Thymus (tissue), 11 donors: Measurements from ENCODE around the gene PLD3. TPM values are rescaled to one million over a fixed set of nuclear protein-coding genes. Genes with fewer than 3 reads are reported as not detected.
"Not testable (repeated sequence)": the region's sequence is repeated elsewhere in the genome, so short reads cannot be mapped to it uniquely, and the experiment has no call there.

Experiments used
- DNase-seq, 9 donors: peaks; one replicate each; pipeline ENCODE4 v3.0.0-alpha.2; 2013; ENCODE audit warnings: low spot score in 9 of 9, low read depth in 6 of 9, missing footprints in 1 of 9
- H3K27ac ChIP-seq, 2 donors: one replicate each; pipeline ENCODE4 v1.5.1; 2013; ENCODE audit warnings: control low read depth in 1 of 2, low read depth in 1 of 2, low read length in 1 of 2, mild to moderate bottlenecking in 1 of 2, moderate library complexity in 1 of 2
- H3K27me3 ChIP-seq, 2 donors: one replicate each; pipeline ENCODE4 v1.5.1; 2013; ENCODE audit warnings: low read length in 1 of 2; ENCODE audit not compliant: control insufficient read depth in 2 of 2, insufficient read depth in 1 of 2
- H3K36me3 ChIP-seq, 2 donors: one replicate each; pipeline ENCODE4 v1.5.1; 2013; ENCODE audit warnings: low read length in 1 of 2, mild to moderate bottlenecking in 1 of 2, moderate library complexity in 1 of 2; ENCODE audit not compliant: control insufficient read depth in 2 of 2, insufficient read depth in 2 of 2
- H3K4me1 ChIP-seq, 2 donors: one replicate each; pipeline ENCODE4 v1.5.1; 2013; ENCODE audit warnings: low read length in 2 of 2; ENCODE audit not compliant: control insufficient read depth in 2 of 2, insufficient read depth in 2 of 2
- H3K4me3 ChIP-seq, 2 donors: one replicate each; pipeline ENCODE4 v1.5.1; 2013; ENCODE audit warnings: low read length in 2 of 2, control low read depth in 1 of 2, mild to moderate bottlenecking in 1 of 2
- H3K9me3 ChIP-seq, 2 donors: one replicate each; pipeline ENCODE4 v1.5.1; 2013; ENCODE audit warnings: low read length in 1 of 2, mild to moderate bottlenecking in 1 of 2; ENCODE audit not compliant: control insufficient read depth in 2 of 2, insufficient read depth in 1 of 2
- WGBS: extraction: QIAGEN DNeasy Blood & Tissue Kit; methylation state at CpG from one replicate; pipeline ENCODE4 v1.1.7; 2013; 5-methylcytosine and 5-hydroxymethylcytosine counted together
- polyA plus RNA-seq: library from polyadenylated mRNA; stranded (reverse); fragments of 200-250 nt; gene quantifications from one replicate; pipeline ENCODE4 v1.2.3, GENCODE V29; 2013
- total RNA-seq: library from RNA; stranded (reverse); fragments of 120-200 nt; gene quantifications from one replicate; pipeline ENCODE4 v1.2.4, GENCODE V29; 2013
- donor health status: healthy.

The PLD3 gene
- total and polyA plus RNA-seq, 2 donors, result 70.3 to 108 TPM

GRCh38 chr19:40322951-40323615, 25.4 kb upstream of the PLD3 start:
- DNase-seq, result no peak
- H3K4me1 ChIP-seq, result no peaks in the 10 kb centered on the region
- H3K4me3 ChIP-seq, result no peak overlapping the region

DNA sequence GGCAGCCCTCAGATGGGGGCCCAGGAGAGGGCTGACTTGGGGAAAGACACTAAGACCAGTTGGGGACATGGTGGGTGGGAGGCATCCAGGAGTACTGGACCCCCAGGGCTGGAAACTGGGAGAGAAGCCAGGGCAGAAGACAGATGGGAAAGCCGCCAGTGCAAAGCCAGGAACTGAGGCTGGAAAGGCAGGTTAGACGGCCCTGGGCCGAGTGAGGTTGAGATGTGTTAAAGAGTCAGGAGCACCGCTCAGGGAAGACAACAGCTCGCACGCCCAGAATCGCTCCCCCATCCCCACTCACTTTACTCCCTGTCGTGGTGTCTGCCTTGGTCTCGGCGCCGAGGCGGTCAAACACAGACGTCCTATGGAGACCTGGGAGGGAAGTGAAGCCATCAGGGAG, 24.8 kb upstream of the PLD3 start:
- no peaks in the 10 kb centered on the region for H3K9me3 ChIP-seq
- no peak overlapping the region for H3K27ac ChIP-seq
- peaks cover 67 to 84% of the 10 kb centered on the region in 2 donors for H3K36me3 ChIP-seq
- no peaks in the 10 kb centered on the region for H3K27me3 ChIP-seq
- 96% methylated on average over 13 of the region's 13 CpGs for WGBS
- H3K4me3 ChIP-seq, result no peak overlapping the region
- H3K4me1 ChIP-seq, result no peaks in the 10 kb centered on the region
- no peak for DNase-seq

More at GRCh38 chr19:40322951-40323615, 25.4 kb upstream of the PLD3 start:
- H3K27ac ChIP-seq, result no peak overlapping the region
- peaks cover 66 to 84% of the 10 kb centered on the region in 2 donors for H3K36me3 ChIP-seq
- no peaks in the 10 kb centered on the region for H3K27me3 ChIP-seq
- no peaks in the 10 kb centered on the region for H3K9me3 ChIP-seq
- 98% methylated on average over 15 of the region's 15 CpGs for WGBS

DNA sequence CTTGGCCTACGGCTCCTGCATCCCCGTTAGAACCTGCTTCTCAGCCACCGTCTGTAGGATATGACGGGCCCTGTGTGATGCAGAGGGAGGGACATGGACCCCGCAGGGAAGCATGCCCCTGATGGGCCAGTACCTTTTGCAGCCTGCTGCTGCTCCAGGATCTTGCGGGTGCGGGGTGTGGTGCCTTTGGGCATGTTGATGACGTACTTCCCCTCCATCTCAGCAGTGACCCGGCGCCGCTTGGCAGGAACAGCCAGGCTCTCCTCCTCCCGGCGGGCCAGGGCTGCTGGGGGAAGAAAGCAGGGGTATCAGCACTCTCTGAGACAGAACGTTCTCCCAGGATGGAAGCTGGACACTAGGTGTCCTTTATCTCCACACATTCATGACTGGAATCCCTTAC, 22.3 kb upstream of the PLD3 start:
- no peaks in the 10 kb centered on the region for H3K27me3 ChIP-seq
- H3K4me1 ChIP-seq, result no peaks in the 10 kb centered on the region
- H3K27ac ChIP-seq, result no peak overlapping the region
- WGBS, result 98% methylated on average over 14 of the region's 14 CpGs
- H3K36me3 ChIP-seq, result peaks cover 77 to 82% of the 10 kb centered on the region in 2 donors
- H3K4me3 ChIP-seq, result no peak overlapping the region
- H3K9me3 ChIP-seq, result no peaks in the 10 kb centered on the region
- DNase-seq, result no peak

DNA sequence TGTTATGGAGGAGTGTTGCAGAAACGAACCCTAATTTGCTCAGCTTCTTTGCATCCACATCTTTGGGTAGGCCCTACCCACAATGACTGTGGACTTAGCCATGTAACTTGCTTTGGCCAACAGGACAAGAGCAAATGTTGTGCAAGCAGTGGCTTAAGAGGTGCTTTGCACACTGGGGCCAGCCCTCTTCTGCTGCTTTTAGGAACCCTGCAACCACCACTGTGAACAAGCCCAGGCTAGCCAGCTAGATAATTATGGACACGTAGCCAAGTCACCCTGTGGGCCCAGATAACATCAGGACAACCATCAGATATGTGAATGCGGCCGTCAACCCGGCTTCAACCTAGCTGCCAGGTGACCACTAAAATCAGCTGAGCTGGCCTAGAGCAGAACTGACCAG, 17.4 kb upstream of the PLD3 start:
- 94% methylated on average over 5 of the region's 5 CpGs for WGBS
- DNase-seq, result no peak
- no peaks in the 10 kb centered on the region for H3K9me3 ChIP-seq
- H3K4me3 ChIP-seq, result no peak overlapping the region
- H3K27ac ChIP-seq, result no peak overlapping the region
- no peaks in the 10 kb centered on the region for H3K4me1 ChIP-seq
- H3K36me3 ChIP-seq, result peaks cover 72 to 76% of the 10 kb centered on the region in 2 donors
- H3K27me3 ChIP-seq, result no peaks in the 10 kb centered on the region

DNA sequence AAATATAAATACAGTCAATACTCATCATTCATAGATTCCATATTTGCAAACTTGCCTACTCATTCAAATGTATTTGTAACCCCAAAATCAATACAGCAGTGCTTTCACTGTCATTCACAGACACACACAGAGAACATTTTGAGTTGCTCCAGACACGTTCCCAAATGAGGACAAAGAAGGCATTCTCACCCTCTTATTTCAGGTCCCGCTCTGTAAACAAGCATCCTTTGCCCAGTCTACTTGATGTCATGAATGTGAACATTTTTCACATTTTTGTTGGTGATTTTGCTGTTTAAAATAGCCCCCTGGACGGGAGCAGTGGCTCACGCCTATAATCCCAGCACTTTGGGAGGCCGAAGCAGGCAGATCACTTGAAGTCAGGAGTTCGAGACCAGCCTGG, 15.8 kb upstream of the PLD3 start:
- WGBS, result 97% methylated on average over 6 of the region's 6 CpGs
- Histone ChIP-seq H3K36me3 (peaks cover 62 to 73% of the 10 kb centered on the region in 2 donors), H3K4me3 (no peak overlapping the region), H3K27me3 (no peaks in the 10 kb centered on the region), H3K27ac (no peak overlapping the region), H3K9me3 (no peaks in the 10 kb centered on the region), H3K4me1 (no peaks in the 10 kb centered on the region)
- DNase-seq, result no peak

DNA sequence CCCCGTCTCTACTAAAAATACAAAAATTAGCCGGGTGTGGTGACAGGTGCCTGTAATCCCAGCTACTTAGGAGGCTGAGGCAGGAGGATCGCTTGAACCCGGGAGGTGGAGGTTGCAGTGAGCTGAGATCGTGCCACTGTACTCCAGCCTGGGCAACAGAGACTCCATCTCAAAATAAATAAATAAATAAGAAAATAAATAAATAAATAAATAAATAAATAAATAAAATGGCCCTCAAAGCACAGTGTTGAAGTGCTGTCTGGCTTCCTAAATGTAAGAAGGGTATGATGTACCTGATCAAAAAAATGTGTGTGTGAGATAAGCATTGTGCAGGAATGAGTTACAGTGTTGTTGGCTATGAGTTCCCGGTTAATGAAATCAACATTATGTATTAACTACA, 15.4 kb upstream of the PLD3 start:
- H3K27ac ChIP-seq, H3K27me3 ChIP-seq, H3K4me3 ChIP-seq, DNase-seq, H3K4me1 ChIP-seq, H3K9me3 ChIP-seq: not testable (repeated sequence)
- WGBS, result over 99% methylated on average over 6 of the region's 6 CpGs
- H3K36me3 ChIP-seq, result peaks cover 58 to 73% of the 10 kb centered on the region in 2 donors

- Histone ChIP-seq H3K4me3 (no peak overlapping the region), H3K36me3 (peaks cover 50 to 60% of the 10 kb centered on the region in 2 donors), H3K27ac (no peak overlapping the region), H3K27me3 (no peaks in the 10 kb centered on the region), H3K4me1 (no peaks in the 10 kb centered on the region), H3K9me3 (no peaks in the 10 kb centered on the region)
- DNase-seq, result no peak
Observed at GRCh38 chr19:40335101-40335500, 13.4 kb upstream of the PLD3 start.

DNA sequence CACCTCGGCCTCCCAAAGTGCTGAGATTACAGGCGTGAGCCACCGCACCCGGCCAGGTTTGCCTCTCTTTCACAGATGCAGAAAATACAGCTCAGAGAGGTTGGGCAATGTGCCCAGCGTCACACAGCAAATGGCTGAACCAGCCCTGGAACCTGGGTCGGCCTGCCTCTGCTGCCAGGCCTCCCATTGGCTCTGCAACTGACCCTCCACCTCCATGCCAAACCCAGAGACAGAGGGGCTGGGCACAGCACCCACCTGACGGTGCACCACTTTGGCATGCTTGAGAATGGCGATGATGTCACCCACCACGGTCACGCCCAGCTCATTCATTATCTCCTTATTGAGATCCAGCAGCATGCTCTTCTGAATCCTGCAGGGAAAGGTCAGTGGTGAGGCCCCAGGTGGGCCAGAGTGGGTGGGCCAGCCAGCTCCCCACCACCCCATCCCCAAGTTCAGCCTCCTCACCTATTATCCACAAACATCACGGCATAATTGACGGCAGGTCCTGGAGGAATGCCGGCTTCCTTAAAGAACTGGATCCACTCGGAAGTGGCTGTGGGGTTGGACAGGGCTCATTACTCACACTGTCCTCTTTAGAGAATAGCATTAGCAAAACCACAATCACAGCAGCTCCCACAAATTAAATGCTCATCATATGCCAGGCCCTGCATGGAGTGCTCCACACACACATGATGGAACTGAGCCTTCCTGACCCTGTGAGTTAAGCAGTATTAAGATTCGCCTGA, 12.5 kb upstream of the PLD3 start:
- H3K9me3 ChIP-seq, result no peaks in the 10 kb centered on the region
- no peak overlapping the region for H3K27ac ChIP-seq
- H3K27me3 ChIP-seq, result no peaks in the 10 kb centered on the region
- WGBS, result 96% methylated on average over 15 of the region's 15 CpGs
- no peaks in the 10 kb centered on the region for H3K4me1 ChIP-seq
- peaks cover 44 to 54% of the 10 kb centered on the region in 2 donors for H3K36me3 ChIP-seq
- no peak overlapping the region for H3K4me3 ChIP-seq
- DNase-seq, result no peak

GRCh38 chr19:40336601-40336900, 11.9 kb upstream of the PLD3 start:
- no peak for DNase-seq
- no peak overlapping the region for H3K27ac ChIP-seq
- H3K4me1 ChIP-seq, result no peaks in the 10 kb centered on the region
- 100% methylated on average over 2 of the region's 2 CpGs for WGBS
- H3K36me3 ChIP-seq, result peaks cover 45 to 52% of the 10 kb centered on the region in 2 donors
- H3K9me3 ChIP-seq, result no peaks in the 10 kb centered on the region
- H3K4me3 ChIP-seq, result no peak overlapping the region
- H3K27me3 ChIP-seq, result no peaks in the 10 kb centered on the region
